Measurements from ENCODE around the gene EZH1. TPM values are rescaled to one million over a fixed set of nuclear protein-coding genes. Genes with fewer than 3 reads are reported as not detected.

EZH1 gene
- total RNA-seq, 2 experiments from 2014 or later: 27.2 to 29.2 TPM

- POLR2A ChIA-PET: interaction anchor here (1.0 to 1.6 kb wide), 2 partner anchors 16 to 29 kb away, joined by 4 read pairs; partner anchors contain the start of gene VPS25
- CTCF ChIA-PET: interaction anchor here (0.7 to 1.5 kb wide), 5 partner anchors 20 to 278 kb away, joined by 3 read pairs; no protein-coding TSS in a partner anchor
Measured at GRCh38 chr17:42743595-42744282, 1.1 kb downstream of the EZH1 start.

- ChIA-PET POLR2A (interaction anchor here (0.7 kb wide), 1 partner anchor 102 kb away, joined by 4 read pairs; no protein-coding TSS in a partner anchor), CTCF (interaction anchor here (0.6 to 1.5 kb wide), 6 partner anchors 21 to 186 kb away, joined by 3 to 4 read pairs (median 3); no protein-coding TSS in a partner anchor)
Measured at GRCh38 chr17:42742916-42743315, 1.9 kb downstream of the EZH1 start.

- POLR2A ChIA-PET: interaction anchor here (0.6 kb wide), 1 partner anchor 58 kb away, joined by 3 read pairs; the partner anchor contains the start of genes CNTD1 and COA3
- CTCF ChIA-PET: no interaction called here
Measured at GRCh38 chr17:42740699-42741098, 4.1 kb downstream of the EZH1 start.

GRCh38 chr17:42725143-42725542, 19.7 kb downstream of the EZH1 start:
- ChIA-PET CTCF (interaction anchor here (0.6 to 1.9 kb wide), 2 partner anchors 38 to 49 kb away, joined by 3 to 6 read pairs; no protein-coding TSS in a partner anchor), POLR2A (no interaction called here)

- ChIA-PET POLR2A (no interaction called here), CTCF (no interaction called here)
Measured at GRCh38 chr17:42723636-42724035, 21.2 kb downstream of the EZH1 start.

GRCh38 chr17:42720996-42721583, 23.8 kb downstream of the EZH1 start:
- ChIA-PET CTCF (interaction anchor here (1.7 kb wide), 1 partner anchor 103 kb away, joined by 7 read pairs; the partner anchor contains the start of gene BECN1), POLR2A (no interaction called here)

- CTCF ChIA-PET: no interaction called here
Measured at GRCh38 chr17:42709561-42709960, 35.3 kb downstream of the EZH1 start.

GRCh38 chr17:42708588-42708987, 36.3 kb downstream of the EZH1 start:
- CTCF ChIA-PET: no interaction called here
- POLR2A ChIA-PET: interaction anchor here (0.6 kb wide), 1 partner anchor 11 kb away, joined by 6 read pairs; no protein-coding TSS in a partner anchor

More at GRCh38 chr17:42709561-42709960, 35.3 kb downstream of the EZH1 start:
- POLR2A ChIA-PET: interaction anchor here (0.6 kb wide), 1 partner anchor 293 kb away, joined by 4 read pairs; no protein-coding TSS in a partner anchor

GRCh38 chr17:42706732-42707131, 38.1 kb downstream of the EZH1 start:
- POLR2A ChIA-PET: interaction anchor here (0.7 kb wide), 1 partner anchor 8 kb away, joined by 3 read pairs; no protein-coding TSS in a partner anchor
- CTCF ChIA-PET: no interaction called here

- ChIA-PET CTCF (no interaction called here), POLR2A (interaction anchor here (0.7 kb wide), 1 partner anchor 139 kb away, joined by 4 read pairs; the partner anchor contains the start of gene AOC2)
Measured at GRCh38 chr17:42704837-42705494, 39.9 kb downstream of the EZH1 start.

GRCh38 chr17:42704490-42704836, 40.4 kb downstream of the EZH1 start:
- ChIA-PET POLR2A (interaction anchor here (0.7 kb wide), 1 partner anchor 140 kb away, joined by 4 read pairs; the partner anchor contains the start of gene AOC2), CTCF (interaction anchor here (1.4 kb wide), 1 partner anchor 126 kb away, joined by 3 read pairs; no protein-coding TSS in a partner anchor)

GRCh38 chr17:42702446-42702845, 42.4 kb downstream of the EZH1 start:
- POLR2A ChIA-PET: no interaction called here
- CTCF ChIA-PET: interaction anchor here (0.6 kb wide), 1 partner anchor 1083 kb away, joined by 3 read pairs; no protein-coding TSS in a partner anchor

GRCh38 chr17:42700586-42701289, 44.1 kb downstream of the EZH1 start:
- ChIA-PET POLR2A (no interaction called here), CTCF (interaction anchor here (1.9 kb wide), 1 partner anchor 18 kb away, joined by 4 read pairs; no protein-coding TSS in a partner anchor)

GRCh38 chr17:42699415-42699740, 45.5 kb downstream of the EZH1 start:
- ChIA-PET POLR2A (no interaction called here), CTCF (interaction anchor here (1.9 kb wide), 1 partner anchor 16 kb away, joined by 4 read pairs; no protein-coding TSS in a partner anchor)

- CTCF ChIA-PET: interaction anchor here (1.9 kb wide), 1 partner anchor 16 kb away, joined by 4 read pairs; no protein-coding TSS in a partner anchor
- POLR2A ChIA-PET: no interaction called here
Measured at GRCh38 chr17:42698736-42699414, 46.0 kb downstream of the EZH1 start.

- ChIA-PET CTCF (no interaction called here), POLR2A (interaction anchor here (0.6 kb wide), 1 partner anchor 11 kb away, joined by 6 read pairs; no protein-coding TSS in a partner anchor)
Measured at GRCh38 chr17:42697108-42697811, 47.6 kb downstream of the EZH1 start.

- ChIA-PET CTCF (no interaction called here), POLR2A (no interaction called here)
Measured at GRCh38 chr17:42695500-42695899, 49.3 kb downstream of the EZH1 start.

- ChIA-PET POLR2A (no interaction called here), CTCF (interaction anchor here (2.5 kb wide), 1 partner anchor 11 kb away, joined by 6 read pairs; no protein-coding TSS in a partner anchor)
Measured at GRCh38 chr17:42694524-42694923, 50.3 kb downstream of the EZH1 start.

Measured in activated CD8-positive, alpha-beta memory T cell treated with anti-CD3 and anti-CD28 coated beads for 36 hours (primary cell).